ENCODE data around the gene RNF166. TPM values are rescaled to one million over a fixed set of nuclear protein-coding genes. Genes with fewer than 3 reads are reported as not detected.

RNF166 gene
- total RNA-seq, 2 donors from 2014 or later, result 11.6 to 30.3 TPM

GRCh38 chr16:88696441-88696840 lies 9.8 kb downstream of the RNF166 start:
- H3K4me3 ChIP-seq, result no peak overlapping the region
- no peaks in the 10 kb centered on the region for H3K9me3 ChIP-seq
- WGBS, result 86% methylated on average over 14 of the region's 14 CpGs
- TF ChIP-seq POLR2AphosphoS5 (IDR thresholded peaks at IDR 0.05) (no peak), POLR2A (IDR thresholded peaks at IDR 0.05) (no peak), CTCF (IDR thresholded peaks at IDR 0.05) (no peak)
- DNase-seq (ENCODE audit: low spot score), result no peak
- no peak overlapping the region for H3K27ac ChIP-seq
- intact Hi-C loops (cut with DNase I), result no loop called here
- H3K36me3 ChIP-seq, result no peaks in the 10 kb centered on the region
- no peaks in the 10 kb centered on the region for H3K27me3 ChIP-seq (replicated peaks; ENCODE audit: insufficient read depth)
- no peaks in the 10 kb centered on the region for H3K4me1 ChIP-seq (replicated peaks)

GRCh38 chr16:88695753-88696152 lies 10.5 kb downstream of the RNF166 start:
- Histone ChIP-seq H3K27ac (no peak overlapping the region), H3K4me3 (no peak overlapping the region), H3K36me3 (no peaks in the 10 kb centered on the region), H3K9me3 (no peaks in the 10 kb centered on the region), H3K27me3 (replicated peaks; ENCODE audit: insufficient read depth) (no peaks in the 10 kb centered on the region), H3K4me1 (replicated peaks) (no peaks in the 10 kb centered on the region)
- no peak for DNase-seq (ENCODE audit: low spot score)
- intact Hi-C loops (cut with DNase I), result no loop called here
- TF ChIP-seq POLR2A (IDR thresholded peaks at IDR 0.05), result no peak
- no peak for TF ChIP-seq CTCF (IDR thresholded peaks at IDR 0.05)
- TF ChIP-seq POLR2AphosphoS5 (IDR thresholded peaks at IDR 0.05), result no peak
- WGBS, result 91% methylated on average over 7 of the region's 7 CpGs

- DNase-seq (ENCODE audit: low spot score), result no peak
- Histone ChIP-seq H3K27ac (no peak overlapping the region), H3K9me3 (no peaks in the 10 kb centered on the region), H3K36me3 (no peaks in the 10 kb centered on the region), H3K4me3 (no peak overlapping the region), H3K4me1 (replicated peaks) (no peaks in the 10 kb centered on the region), H3K27me3 (replicated peaks; ENCODE audit: insufficient read depth) (no peaks in the 10 kb centered on the region)
- intact Hi-C loops (cut with DNase I), result no loop called here
- 86% methylated on average over 7 of the region's 15 CpGs for WGBS
- TF ChIP-seq CTCF (IDR thresholded peaks at IDR 0.05) (no peak), POLR2AphosphoS5 (IDR thresholded peaks at IDR 0.05) (no peak), POLR2A (IDR thresholded peaks at IDR 0.05) (no peak)
These were observed 11.0 kb downstream of the RNF166 start for GRCh38 chr16:88695218-88695617.

- no peak overlapping the region for H3K27ac ChIP-seq
- TF ChIP-seq POLR2A (IDR thresholded peaks at IDR 0.05) (no peak), POLR2AphosphoS5 (IDR thresholded peaks at IDR 0.05) (no peak), CTCF (IDR thresholded peaks at IDR 0.05) (no peak)
- no peaks in the 10 kb centered on the region for H3K36me3 ChIP-seq
- H3K27me3 ChIP-seq (replicated peaks; ENCODE audit: insufficient read depth), result no peaks in the 10 kb centered on the region
- H3K4me1 ChIP-seq (replicated peaks), result no peaks in the 10 kb centered on the region
- no peaks in the 10 kb centered on the region for H3K9me3 ChIP-seq
- WGBS, result 89% methylated on average over 33 of the region's 37 CpGs
- intact Hi-C loops (cut with DNase I), result no loop called here
- no peak overlapping the region for H3K4me3 ChIP-seq
- no peak for DNase-seq (ENCODE audit: low spot score)
These were observed 11.8 kb downstream of the RNF166 start for GRCh38 chr16:88694221-88695087.

Measured in prostate gland (tissue), 2 donors.